ENCODE measurements around the gene NR0B1.

NR0B1 gene

DNA sequence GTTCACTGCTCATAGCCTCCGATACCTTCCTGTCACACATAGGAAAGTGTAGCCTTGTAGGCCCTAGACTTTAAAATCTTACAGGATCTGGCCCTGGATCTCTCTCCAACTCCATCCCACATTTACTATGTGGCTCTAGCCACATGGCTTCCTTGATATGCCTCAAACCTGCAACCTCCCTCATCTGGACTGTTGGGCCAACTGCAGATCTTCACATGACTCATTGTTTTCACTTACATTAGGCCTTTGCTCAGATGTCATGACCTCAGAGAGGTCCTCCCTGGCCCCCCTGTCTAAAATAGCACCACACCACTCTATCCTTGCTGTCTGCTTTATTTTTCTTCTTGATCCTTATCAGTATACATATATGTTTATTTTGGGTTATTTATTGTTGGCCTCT lies 8.1 kb upstream of the NR0B1 start:
- TF ChIP-seq POLR2A (IDR thresholded peaks at IDR 0.05; ENCODE audit: extremely low read depth, insufficient read length), result no peak
- TF ChIP-seq, protein P1, sequence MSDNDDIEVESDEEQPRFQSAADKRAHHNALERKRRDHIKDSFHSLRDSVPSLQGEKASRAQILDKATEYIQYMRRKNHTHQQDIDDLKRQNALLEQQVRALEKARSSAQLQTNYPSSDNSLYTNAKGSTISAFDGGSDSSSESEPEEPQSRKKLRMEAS (IDR thresholded peaks at IDR 0.05; ENCODE audit: low read depth, low read length), result no peak
- TF ChIP-seq MYC (IDR thresholded peaks at IDR 0.05; ENCODE audit: low read depth, low read length), result no peak
- TF ChIP-seq, protein P2, sequence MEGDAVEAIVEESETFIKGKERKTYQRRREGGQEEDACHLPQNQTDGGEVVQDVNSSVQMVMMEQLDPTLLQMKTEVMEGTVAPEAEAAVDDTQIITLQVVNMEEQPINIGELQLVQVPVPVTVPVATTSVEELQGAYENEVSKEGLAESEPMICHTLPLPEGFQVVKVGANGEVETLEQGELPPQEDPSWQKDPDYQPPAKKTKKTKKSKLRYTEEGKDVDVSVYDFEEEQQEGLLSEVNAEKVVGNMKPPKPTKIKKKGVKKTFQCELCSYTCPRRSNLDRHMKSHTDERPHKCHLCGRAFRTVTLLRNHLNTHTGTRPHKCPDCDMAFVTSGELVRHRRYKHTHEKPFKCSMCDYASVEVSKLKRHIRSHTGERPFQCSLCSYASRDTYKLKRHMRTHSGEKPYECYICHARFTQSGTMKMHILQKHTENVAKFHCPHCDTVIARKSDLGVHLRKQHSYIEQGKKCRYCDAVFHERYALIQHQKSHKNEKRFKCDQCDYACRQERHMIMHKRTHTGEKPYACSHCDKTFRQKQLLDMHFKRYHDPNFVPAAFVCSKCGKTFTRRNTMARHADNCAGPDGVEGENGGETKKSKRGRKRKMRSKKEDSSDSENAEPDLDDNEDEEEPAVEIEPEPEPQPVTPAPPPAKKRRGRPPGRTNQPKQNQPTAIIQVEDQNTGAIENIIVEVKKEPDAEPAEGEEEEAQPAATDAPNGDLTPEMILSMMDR (IDR thresholded peaks at IDR 0.05; ENCODE audit: low read depth, low read length), result no peak
- DNase-seq (ENCODE audit: low read depth), result no peak
- no peak overlapping the region for H3K4me3 ChIP-seq (ENCODE audit: low read depth, low read length)

DNA sequence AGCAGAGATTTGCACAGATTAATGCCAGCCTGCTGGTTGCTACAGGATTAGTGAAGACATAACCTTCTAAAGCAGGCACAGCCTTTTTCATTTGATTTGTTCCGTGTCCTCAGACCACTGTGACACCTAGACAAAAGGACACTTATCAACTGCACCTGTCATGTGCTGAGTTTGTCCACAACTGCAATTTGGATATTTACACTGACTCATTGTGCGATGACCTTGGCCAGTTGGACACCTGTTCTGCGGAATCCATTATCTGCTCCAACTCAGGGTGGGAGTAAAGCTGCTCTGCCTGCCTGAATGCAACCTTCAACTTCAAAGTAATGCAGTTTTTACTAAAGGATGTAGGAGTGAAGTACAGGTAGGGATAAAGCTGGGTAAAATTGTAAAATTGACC lies 4.1 kb upstream of the NR0B1 start:
- no peak for DNase-seq (ENCODE audit: low read depth)
- no peak overlapping the region for H3K4me3 ChIP-seq (ENCODE audit: low read depth, low read length)
- no peak for TF ChIP-seq MYC (IDR thresholded peaks at IDR 0.05; ENCODE audit: low read depth, low read length)
- no peak for TF ChIP-seq POLR2A (IDR thresholded peaks at IDR 0.05; ENCODE audit: extremely low read depth, insufficient read length)
- TF ChIP-seq, protein P1 (IDR thresholded peaks at IDR 0.05; ENCODE audit: low read depth, low read length), result no peak
- TF ChIP-seq, protein P2 (IDR thresholded peaks at IDR 0.05; ENCODE audit: low read depth, low read length), result no peak

DNA sequence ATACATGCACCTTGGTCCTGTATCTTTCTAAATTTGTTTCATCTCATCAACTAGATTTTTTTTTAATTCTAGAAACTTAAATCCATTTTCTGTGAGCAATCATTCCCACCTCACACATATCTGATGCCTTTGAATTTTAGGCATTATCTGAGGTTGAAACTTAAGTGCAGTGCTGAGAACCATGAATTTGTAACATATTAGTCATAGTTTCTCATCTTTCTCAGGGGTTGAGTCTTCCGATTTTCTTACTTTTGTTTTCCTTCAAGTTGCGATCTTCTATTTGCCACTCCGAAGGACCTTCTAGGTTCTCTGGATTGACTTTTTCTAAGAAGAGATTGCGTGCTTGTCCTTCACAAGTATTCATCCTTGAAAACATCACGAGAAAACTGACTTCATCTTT lies 3.7 kb upstream of the NR0B1 start:
- H3K4me3 ChIP-seq (ENCODE audit: low read depth, low read length), result no peak overlapping the region
- no peak for DNase-seq (ENCODE audit: low read depth)
- TF ChIP-seq, protein P1 (IDR thresholded peaks at IDR 0.05; ENCODE audit: low read depth, low read length), result no peak
- TF ChIP-seq MYC (IDR thresholded peaks at IDR 0.05; ENCODE audit: low read depth, low read length) (no peak), POLR2A (IDR thresholded peaks at IDR 0.05; ENCODE audit: extremely low read depth, insufficient read length) (no peak)
- TF ChIP-seq, protein P2 (IDR thresholded peaks at IDR 0.05; ENCODE audit: low read depth, low read length), result no peak

DNA sequence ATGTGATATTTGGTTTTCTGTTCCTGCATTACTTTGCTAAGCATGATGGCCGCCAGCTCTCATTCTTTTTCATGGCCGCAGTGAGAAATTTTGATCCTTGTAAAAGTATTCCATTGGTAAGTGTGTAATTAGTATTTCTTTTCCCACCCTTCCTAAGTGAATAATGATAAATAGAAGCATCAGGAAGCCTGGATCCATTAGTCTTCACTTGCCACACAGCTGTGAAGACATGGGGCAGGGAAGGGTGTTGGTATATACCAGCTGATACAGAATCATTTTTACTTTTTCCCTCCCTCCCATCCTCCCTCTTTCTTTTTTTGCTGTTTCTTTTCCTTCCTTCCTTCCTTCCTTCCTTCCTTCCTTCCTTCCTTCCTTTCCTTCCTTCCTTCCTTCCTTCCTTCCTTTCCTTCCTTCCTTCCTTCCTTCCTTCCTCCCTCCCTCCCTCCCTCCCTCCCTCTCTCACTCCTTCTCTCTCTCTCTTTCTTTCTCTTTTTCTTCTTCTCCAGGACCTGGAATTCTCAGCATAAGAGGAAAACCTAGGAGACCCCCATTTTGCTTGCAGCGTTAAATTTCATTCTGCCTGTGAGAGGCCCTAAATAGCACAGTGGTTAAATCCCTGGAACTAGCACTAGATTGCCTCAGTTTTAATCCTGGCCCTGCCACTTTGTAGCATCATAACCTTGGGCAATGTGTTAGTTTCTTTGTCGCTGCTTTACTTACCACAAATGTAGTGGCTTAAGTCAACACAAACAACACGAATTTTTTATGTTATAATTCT lies 1.4 kb upstream of the NR0B1 start:
- no peak for DNase-seq (ENCODE audit: low read depth)
- H3K4me3 ChIP-seq (ENCODE audit: low read depth, low read length), result no peak overlapping the region
- TF ChIP-seq, protein P1 (IDR thresholded peaks at IDR 0.05; ENCODE audit: low read depth, low read length), result no peak
- TF ChIP-seq, protein P2 (IDR thresholded peaks at IDR 0.05; ENCODE audit: low read depth, low read length), result no peak
- TF ChIP-seq MYC (IDR thresholded peaks at IDR 0.05; ENCODE audit: low read depth, low read length), result no peak
- TF ChIP-seq POLR2A (IDR thresholded peaks at IDR 0.05; ENCODE audit: extremely low read depth, insufficient read length), result no peak

DNA sequence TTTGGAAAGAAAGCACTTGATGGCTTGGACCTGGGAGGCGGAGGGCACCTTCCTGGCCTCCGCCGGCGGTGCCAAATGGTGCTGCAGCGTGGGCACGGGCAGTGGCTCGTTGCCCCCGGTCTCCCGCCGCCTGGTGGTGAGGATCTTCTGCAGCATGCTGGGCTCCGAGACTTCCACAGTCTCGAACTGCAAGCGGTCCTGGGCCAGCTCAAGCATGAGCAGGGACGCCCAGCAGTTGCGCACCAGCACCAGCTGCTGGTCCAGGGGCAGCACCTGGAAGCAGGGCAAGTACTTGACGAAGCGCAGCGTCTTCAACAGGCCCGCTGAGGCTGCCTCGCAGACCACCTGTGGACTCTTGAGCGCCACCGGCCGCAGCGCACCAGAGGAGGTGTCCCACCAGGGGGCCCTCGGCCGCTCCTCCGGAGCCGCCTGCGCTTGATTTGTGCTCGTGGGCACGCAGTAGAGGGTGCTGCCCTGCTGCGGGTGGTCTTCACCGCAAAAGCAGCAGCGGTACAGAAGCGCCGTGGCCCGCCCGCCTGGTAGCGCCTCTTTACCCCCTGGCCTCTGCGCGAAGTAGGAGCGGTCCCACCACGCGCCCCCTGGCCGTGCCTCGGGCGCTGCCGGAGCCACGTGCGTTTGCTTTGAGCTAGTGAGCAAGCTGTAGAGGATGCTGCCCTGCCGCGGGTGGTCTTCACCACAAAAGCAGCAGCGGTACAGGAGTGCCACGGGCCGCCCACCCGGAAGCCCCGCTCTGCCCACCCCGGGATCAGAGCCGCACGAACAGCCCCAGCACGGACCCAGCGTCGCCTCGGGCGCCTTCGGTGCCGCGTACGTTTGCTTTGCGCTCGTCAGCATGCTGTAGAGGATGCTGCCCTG lies 689 bp downstream of the NR0B1 start:
- no peak for TF ChIP-seq MYC (IDR thresholded peaks at IDR 0.05; ENCODE audit: low read depth, low read length)
- TF ChIP-seq, protein P1 (IDR thresholded peaks at IDR 0.05; ENCODE audit: low read depth, low read length), result no peak
- TF ChIP-seq POLR2A (IDR thresholded peaks at IDR 0.05; ENCODE audit: extremely low read depth, insufficient read length), result no peak
- TF ChIP-seq, protein P2 (IDR thresholded peaks at IDR 0.05; ENCODE audit: low read depth, low read length), result no peak
- DNase-seq (ENCODE audit: low read depth), result no peak
- H3K4me3 ChIP-seq (ENCODE audit: low read depth, low read length), result no peak overlapping the region
